Kasumi-1 (cell line): ENCODE data around the gene C1QTNF8.
"Not testable (repeated sequence)": the region's sequence is repeated elsewhere in the genome, so short reads cannot be mapped to it uniquely, and the experiment has no call there.

ENCODE experiments used
- DNase-seq, 2 experiments: peaks; one replicate each; lab custom pipeline; 2025; lab: John Stamatoyannopoulos, UW

C1QTNF8 gene

DNA sequence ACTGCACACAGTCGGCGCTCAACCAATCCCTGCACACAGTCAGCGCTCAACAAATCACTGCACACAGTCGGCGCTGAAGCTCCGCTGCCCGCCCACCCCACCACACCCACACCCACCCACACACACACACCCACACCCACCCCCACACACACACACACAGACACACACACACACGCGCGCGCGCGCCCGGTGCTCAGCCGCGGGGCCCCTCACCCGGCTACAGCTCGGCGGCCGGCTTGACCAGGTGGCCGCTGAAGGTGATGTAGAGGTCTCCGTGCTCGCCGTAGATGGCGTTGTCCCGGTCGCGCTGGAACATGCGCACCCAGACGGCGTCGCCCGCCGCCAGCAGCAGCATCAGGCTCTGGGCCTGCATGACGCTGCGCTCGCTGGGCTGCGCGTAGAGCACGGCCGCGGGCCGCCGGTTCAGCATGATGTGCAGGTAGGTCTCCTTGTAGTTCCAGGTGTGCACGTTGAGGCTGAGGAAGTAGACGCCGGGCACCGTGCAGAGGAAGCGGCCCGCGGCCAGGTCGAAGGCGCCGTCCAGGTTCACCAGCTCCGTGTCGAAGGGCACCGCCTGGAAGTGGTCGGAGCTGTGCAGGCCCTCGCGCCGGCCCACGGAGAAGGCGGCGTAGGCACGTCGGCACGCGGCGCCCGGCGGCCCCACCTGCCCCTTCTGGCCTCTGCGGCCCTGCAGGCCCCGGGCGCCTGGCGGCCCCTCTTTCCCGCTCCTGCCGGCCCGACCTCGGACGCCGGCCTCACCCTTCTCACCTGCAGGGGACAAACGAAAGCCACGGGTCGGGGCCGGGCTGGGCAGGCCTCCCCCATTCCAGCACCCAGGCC lies 2.5 kb downstream of the C1QTNF8 start:
- DNase-seq, result no peak

DNA sequence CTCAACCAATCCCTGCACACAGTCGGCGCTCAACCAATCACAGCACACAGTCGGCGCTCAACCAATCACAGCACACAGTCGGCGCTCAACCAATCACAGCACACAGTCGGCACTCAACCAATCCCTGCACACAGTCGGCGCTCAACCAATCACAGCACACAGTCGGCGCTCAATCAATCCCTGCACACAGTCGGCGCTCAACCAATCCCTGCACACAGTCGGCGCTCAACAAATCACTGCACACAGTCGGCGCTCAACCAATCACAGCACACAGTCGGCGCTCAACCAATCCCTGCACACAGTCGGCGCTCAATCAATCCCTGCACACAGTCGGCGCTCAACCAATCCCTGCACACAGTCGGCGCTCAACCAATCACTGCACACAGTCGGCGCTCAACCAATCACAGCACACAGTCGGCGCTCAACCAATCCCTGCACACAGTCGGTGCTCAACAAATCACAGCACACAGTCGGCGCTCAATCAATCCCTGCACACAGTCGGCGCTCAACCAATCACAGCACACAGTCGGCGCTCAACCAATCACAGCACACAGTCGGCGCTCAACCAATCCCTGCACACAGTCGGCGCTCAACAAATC lies 3.3 kb downstream of the C1QTNF8 start:
- not testable (repeated sequence) for DNase-seq

GRCh38 chr16:1091992-1092552 lies 4.0 kb downstream of the C1QTNF8 start:
- no peak for DNase-seq

DNA sequence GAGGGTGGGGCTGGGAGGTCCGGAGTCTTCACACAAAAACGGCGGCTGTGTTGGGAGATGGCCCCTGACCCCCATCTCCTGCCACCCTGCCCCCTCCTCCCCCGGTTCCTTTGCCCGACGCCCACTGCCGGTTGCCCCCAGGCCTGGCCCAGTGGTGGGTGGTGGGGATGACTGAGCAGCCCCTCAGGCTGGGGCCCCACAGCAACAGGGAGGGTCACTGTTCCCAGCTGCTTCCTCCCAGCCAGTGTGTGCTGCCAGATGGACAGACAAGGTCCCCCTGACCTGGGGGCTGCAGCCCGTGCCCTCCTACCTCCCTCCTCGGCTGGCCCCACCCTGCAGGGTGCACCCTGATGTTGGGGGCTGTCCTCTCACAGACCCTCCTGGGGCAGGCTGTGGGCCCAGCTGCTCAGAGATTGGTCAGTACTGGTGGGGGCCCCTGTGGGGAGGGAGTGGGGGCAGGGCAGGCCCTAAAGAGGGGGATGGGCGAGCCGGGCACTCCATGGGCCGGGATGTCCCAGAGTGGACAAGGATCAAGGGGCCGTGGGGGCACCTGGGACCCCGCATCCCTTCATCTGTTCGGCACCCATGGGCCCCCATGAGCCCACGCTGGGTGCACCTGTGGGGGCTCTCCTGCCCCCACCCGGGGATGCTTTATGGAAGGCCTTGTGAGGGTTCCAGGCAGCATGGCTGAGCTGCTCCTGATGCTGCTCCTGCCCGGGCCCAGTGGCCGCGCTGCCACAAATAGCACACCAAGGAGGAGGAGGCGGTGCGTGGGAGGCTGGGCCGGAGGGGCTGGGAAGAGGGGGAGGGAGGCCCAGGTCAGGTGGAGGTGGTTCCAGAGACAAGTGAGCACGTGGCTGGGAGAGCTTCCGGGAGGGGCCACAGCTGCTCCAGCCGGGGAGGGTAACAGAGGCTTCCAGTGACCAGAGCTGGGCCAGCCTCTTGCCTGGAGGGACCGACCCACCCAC lies 5.1 kb downstream of the C1QTNF8 start:
- no peak for DNase-seq

- no peak for DNase-seq
These were observed 6.0 kb downstream of the C1QTNF8 start for GRCh38 chr16:1089822-1090619.

GRCh38 chr16:1089439-1089821 lies 6.6 kb downstream of the C1QTNF8 start:
- DNase-seq, result no peak

GRCh38 chr16:1088295-1089170 lies 7.5 kb downstream of the C1QTNF8 start:
- no peak for DNase-seq

- not testable (repeated sequence) for DNase-seq
These were observed 9.6 kb downstream of the C1QTNF8 start for GRCh38 chr16:1086443-1086842.

GRCh38 chr16:1084971-1085370 lies 11.1 kb downstream of the C1QTNF8 start:
- DNase-seq, result no peak

DNA sequence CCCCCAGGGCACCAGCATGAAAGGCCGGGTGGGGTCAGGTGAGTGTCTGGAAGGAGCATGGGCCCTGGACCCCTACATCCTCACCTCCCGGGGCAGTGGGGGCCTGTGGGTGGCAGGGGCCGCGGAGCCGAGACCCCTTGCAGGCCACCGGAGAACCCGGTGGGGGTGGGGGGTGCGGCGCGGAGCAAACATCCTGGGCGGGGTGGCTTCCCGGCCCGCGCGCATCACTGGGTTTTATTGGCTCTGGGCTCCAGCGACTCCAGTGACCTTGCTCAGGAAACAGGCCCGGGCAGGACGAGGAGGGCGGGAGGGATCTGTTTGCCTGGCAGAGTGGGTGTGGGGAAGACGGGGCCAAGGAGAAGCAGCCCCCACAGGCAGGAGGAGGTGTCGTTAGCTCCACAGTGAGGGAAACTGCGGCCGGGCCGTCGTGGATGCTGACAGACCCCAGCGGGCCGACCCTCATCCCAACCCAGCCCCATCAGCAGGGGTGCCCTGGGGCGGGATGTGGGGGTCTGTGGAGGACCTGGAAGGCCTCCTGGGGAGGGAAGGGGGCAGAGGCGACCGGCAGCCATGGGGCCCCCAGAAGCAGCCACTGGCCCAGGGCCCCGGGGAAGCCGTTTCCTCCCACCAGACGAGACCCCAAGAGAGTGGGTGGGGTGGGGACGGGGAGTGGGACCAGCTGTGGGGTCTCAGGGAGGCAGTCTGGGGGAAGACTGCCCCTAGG lies 12.9 kb downstream of the C1QTNF8 start:
- no peak for DNase-seq

GRCh38 chr16:1082266-1082951 lies 13.6 kb downstream of the C1QTNF8 start:
- DNase-seq, result no peak

DNA sequence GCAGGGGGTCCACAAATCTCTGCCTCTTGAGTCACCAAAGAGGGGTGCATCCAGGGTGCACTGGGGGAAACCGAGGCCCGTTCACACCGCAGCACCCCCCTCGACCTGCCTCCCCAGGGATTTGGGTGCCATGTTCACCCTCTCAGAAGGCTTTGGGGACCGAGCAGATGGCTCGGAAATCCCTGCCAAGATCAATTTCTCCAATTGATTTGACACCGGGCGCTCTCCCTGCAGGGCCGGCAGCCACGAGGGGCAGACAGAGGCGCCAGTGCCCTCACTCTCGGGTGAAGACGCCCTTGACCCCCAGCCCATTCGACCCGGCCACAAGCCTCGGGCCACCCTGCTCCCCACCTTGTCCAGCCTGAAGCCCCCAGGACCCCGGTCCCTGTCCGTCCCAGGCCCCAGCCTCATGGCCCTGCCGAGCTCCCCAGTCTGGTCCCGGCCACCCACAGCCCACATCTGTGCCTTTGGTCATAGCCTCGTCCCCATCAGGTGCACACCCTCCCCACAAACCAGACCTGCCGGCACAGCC lies 14.2 kb downstream of the C1QTNF8 start:
- no peak for DNase-seq

- no peak for DNase-seq
These were observed 15.0 kb downstream of the C1QTNF8 start for GRCh38 chr16:1080801-1081733.

DNA sequence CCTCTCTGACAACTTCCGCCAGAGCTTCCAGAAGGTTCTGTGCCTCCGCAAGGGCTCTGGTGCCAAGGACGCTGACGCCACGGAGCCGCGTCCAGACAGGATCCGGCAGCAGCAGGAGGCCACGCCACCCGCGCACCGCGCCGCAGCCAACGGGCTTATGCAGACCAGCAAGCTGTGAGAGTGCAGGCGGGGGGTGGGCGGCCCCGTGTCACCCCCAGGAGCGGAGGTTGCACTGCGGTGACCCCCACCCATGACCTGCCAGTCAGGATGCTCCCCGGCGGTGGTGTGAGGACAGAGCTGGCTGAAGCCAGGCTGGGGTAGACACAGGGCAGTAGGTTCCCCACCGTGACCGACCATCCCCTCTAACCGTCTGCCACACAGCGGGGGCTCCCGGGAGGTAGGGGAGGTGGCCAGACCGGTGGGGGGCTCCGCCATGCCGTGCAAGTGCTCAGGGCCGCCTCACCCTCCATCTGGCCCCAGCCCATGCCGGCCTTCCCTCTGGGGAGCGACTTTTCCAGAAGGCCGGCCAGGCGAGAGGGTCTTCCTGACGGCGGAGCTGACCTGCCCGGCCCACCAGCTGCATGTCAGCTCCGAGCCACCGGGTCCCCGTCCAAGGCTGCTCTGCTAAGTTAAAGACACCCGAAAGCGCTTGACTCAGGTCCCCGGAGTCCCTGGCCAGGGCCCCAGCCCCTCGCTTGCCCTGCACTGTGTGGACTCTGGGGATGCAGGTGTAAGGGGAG lies 16.1 kb downstream of the C1QTNF8 start:
- DNase-seq, result no peak

- no peak for DNase-seq
These were observed 16.7 kb downstream of the C1QTNF8 start for GRCh38 chr16:1079341-1079740.

GRCh38 chr16:1078579-1079021 lies 17.4 kb downstream of the C1QTNF8 start:
- no peak for DNase-seq
